ENCODE data around the gene RERG.

Gene RERG

GRCh38 chr12:15218794-15219193 is 2.4 kb downstream of the RERG start:
- DNase-seq (ENCODE audit: low read depth in 2 of 2) = no peak

GRCh38 chr12:15216036-15216889 is 5.0 kb downstream of the RERG start:
- no peak for DNase-seq (ENCODE audit: low read depth in 2 of 2)

GRCh38 chr12:15214851-15215601 is 6.2 kb downstream of the RERG start:
- DNase-seq (ENCODE audit: low read depth in 2 of 2) = no peak

GRCh38 chr12:15212930-15213329 is 8.3 kb downstream of the RERG start:
- no peak for DNase-seq (ENCODE audit: low read depth in 2 of 2)

- no peak for DNase-seq (ENCODE audit: low read depth in 2 of 2)
Observed at GRCh38 chr12:15209782-15210181, 11.4 kb downstream of the RERG start.

- DNase-seq (ENCODE audit: low read depth in 2 of 2) = no peak
Observed at GRCh38 chr12:15208871-15209656, 12.2 kb downstream of the RERG start.

GRCh38 chr12:15208140-15208539 is 13.1 kb downstream of the RERG start:
- no peak for DNase-seq (ENCODE audit: low read depth in 2 of 2)

GRCh38 chr12:15206831-15207389 is 14.3 kb downstream of the RERG start:
- no peak for DNase-seq (ENCODE audit: low read depth in 2 of 2)

- DNase-seq (ENCODE audit: low read depth in 2 of 2) = no peak
Observed at GRCh38 chr12:15206338-15206737, 14.9 kb downstream of the RERG start.

- no peak for DNase-seq (ENCODE audit: low read depth in 2 of 2)
Observed at GRCh38 chr12:15205341-15206010, 15.7 kb downstream of the RERG start.

GRCh38 chr12:15201456-15201855 is 19.8 kb downstream of the RERG start:
- no peak for DNase-seq (ENCODE audit: low read depth in 2 of 2)

- no peak for DNase-seq (ENCODE audit: low read depth in 2 of 2)
Observed at GRCh38 chr12:15201056-15201455, 20.2 kb downstream of the RERG start.

GRCh38 chr12:15200641-15201040 is 20.6 kb downstream of the RERG start:
- DNase-seq (ENCODE audit: low read depth in 2 of 2) = no peak

GRCh38 chr12:15199930-15200329 is 21.3 kb downstream of the RERG start:
- DNase-seq (ENCODE audit: low read depth in 2 of 2) = no peak

- DNase-seq (ENCODE audit: low read depth in 2 of 2) = no peak
Observed at GRCh38 chr12:15196678-15197505, 24.3 kb downstream of the RERG start.

- no peak for DNase-seq (ENCODE audit: low read depth in 2 of 2)
Observed at GRCh38 chr12:15196221-15196620, 25.0 kb downstream of the RERG start.

GRCh38 chr12:15194456-15195368 is 26.5 kb downstream of the RERG start:
- no peak for DNase-seq (ENCODE audit: low read depth in 2 of 2)

GRCh38 chr12:15193946-15194345 is 27.3 kb downstream of the RERG start:
- DNase-seq (ENCODE audit: low read depth in 2 of 2) = no peak

GRCh38 chr12:15192720-15193119 is 28.5 kb downstream of the RERG start:
- DNase-seq (ENCODE audit: low read depth in 2 of 2) = no peak
